ENCODE results near the gene KIF13A. TPM values are rescaled to one million over a fixed set of nuclear protein-coding genes. Genes with fewer than 3 reads are reported as not detected.
A peak's percentile ranks its signal among the peaks of the same experiment; 100 is the strongest.

Gene KIF13A
- total and polyA plus RNA-seq, 2 experiments from 2014 or later, result 39.1 to 96.9 TPM

DNA sequence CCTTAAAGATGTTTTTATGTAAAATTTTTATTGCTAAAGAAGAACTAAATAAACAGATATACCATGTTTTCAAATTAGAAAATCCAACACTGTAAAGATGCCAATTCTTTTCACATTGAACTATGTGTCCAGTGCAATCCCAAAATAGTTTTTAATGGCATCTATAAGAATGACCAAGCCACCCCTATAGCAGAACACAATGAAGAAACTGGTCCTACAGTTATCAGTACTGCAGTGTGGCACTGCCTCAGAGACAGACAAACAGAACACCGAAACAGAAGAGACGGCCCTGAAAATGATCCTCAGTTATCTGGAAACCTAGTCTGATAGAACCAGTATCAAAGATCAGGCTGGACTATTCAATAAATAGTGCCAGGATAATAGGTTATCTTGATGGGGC lies 41.9 kb downstream of the KIF13A start:
- Histone ChIP-seq H3K27me3 (no peaks in the 10 kb centered on the region), H3K36me3 (no peaks in the 10 kb centered on the region), H3K27ac (no peak overlapping the region), H3K4me1 (ENCODE audit: low read depth) (peaks cover 18% of the 10 kb centered on the region), H3K9me3 (ENCODE audit: low read depth) (no peaks in the 10 kb centered on the region), H3K4me3 (no peak overlapping the region)
- DNase-seq (ENCODE audit: low read depth in 1 of 2, low spot score in 1 of 2), result no peak
- TF ChIP-seq CTCF (IDR thresholded peaks at IDR 0.05; ENCODE audit: low read depth, low read length), result no peak

DNA sequence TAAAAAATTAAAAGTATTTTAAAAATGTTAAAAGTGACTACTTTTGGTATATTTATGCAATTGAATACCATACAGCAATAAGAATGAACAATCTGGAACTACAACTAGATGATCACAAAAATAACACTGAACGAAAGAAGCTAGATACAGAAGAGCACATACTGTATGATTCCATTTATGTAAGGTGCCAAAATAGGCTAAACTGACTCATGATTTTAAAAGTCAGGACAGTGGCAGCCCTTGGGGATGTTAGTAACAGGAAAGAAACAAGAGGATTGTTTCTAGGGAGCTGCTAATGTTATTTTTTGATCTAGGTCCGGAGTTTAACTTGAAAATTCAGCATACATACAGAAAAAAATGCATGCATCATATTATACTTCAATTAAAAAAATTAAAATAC lies 42.3 kb downstream of the KIF13A start:
- Histone ChIP-seq H3K4me3 (no peak overlapping the region), H3K9me3 (ENCODE audit: low read depth) (no peaks in the 10 kb centered on the region), H3K27me3 (no peaks in the 10 kb centered on the region), H3K36me3 (no peaks in the 10 kb centered on the region), H3K4me1 (ENCODE audit: low read depth) (peaks cover 18% of the 10 kb centered on the region), H3K27ac (no peak overlapping the region)
- no peak for DNase-seq (ENCODE audit: low read depth in 1 of 2, low spot score in 1 of 2)
- no peak for TF ChIP-seq CTCF (IDR thresholded peaks at IDR 0.05; ENCODE audit: low read depth, low read length)

GRCh38 chr6:17941318-17941717 lies 46.1 kb downstream of the KIF13A start:
- DNase-seq (ENCODE audit: low read depth in 1 of 2, low spot score in 1 of 2), result no peak
- Histone ChIP-seq H3K27ac (no peak overlapping the region), H3K36me3 (no peaks in the 10 kb centered on the region), H3K4me1 (ENCODE audit: low read depth) (peaks cover 10% of the 10 kb centered on the region), H3K4me3 (no peak overlapping the region), H3K9me3 (ENCODE audit: low read depth) (no peaks in the 10 kb centered on the region), H3K27me3 (no peaks in the 10 kb centered on the region)
- TF ChIP-seq CTCF (IDR thresholded peaks at IDR 0.05; ENCODE audit: low read depth, low read length), result no peak

- H3K36me3 ChIP-seq, result no peaks in the 10 kb centered on the region
Observed at GRCh38 chr6:17940151-17940792, 47.2 kb downstream of the KIF13A start.

GRCh38 chr6:17938901-17939300 lies 48.5 kb downstream of the KIF13A start:
- Histone ChIP-seq H3K4me3 (no peak overlapping the region), H3K27me3 (no peaks in the 10 kb centered on the region), H3K27ac (no peak overlapping the region), H3K9me3 (ENCODE audit: low read depth) (no peaks in the 10 kb centered on the region), H3K36me3 (no peaks in the 10 kb centered on the region), H3K4me1 (ENCODE audit: low read depth) (peaks cover 20% of the 10 kb centered on the region)
- TF ChIP-seq CTCF (IDR thresholded peaks at IDR 0.05; ENCODE audit: low read depth, low read length), result no peak
- DNase-seq (ENCODE audit: low read depth in 1 of 2, low spot score in 1 of 2), result peak in 1 of 2 donors; percentile 42

More at GRCh38 chr6:17940151-17940792, 47.2 kb downstream of the KIF13A start:
- Histone ChIP-seq H3K9me3 (ENCODE audit: low read depth) (no peaks in the 10 kb centered on the region), H3K4me1 (ENCODE audit: low read depth) (peaks cover 17% of the 10 kb centered on the region), H3K27ac (peak overlapping the region; percentile 54), H3K4me3 (no peak overlapping the region), H3K27me3 (no peaks in the 10 kb centered on the region)
- no peak for TF ChIP-seq CTCF (IDR thresholded peaks at IDR 0.05; ENCODE audit: low read depth, low read length)
- no peak for DNase-seq (ENCODE audit: low read depth in 1 of 2, low spot score in 1 of 2)
